AG04449 (cell line): ENCODE data around the gene RNF187.

ENCODE experiments used
- CTCF ChIA-PET: fragments of 350-600 bp; formaldehyde crosslinking; extraction: SDS; loops from one replicate; lab custom pipeline; 2021; ENCODE audit warnings: antibody characterized with exemption; lab: Yijun Ruan, JAX
- POLR2A ChIA-PET: fragments of 400-600, 350-600 bp; formaldehyde crosslinking; extraction: SDS; loops from one replicate; lab custom pipeline; 2020; ENCODE audit warnings: antibody characterized with exemption, inconsistent platforms; lab: Yijun Ruan, JAX
- DNase-seq: peaks from one replicate; pipeline ENCODE4 v3.0.0-alpha.2; 2010; ENCODE audit warnings: low read depth, low spot score
- H3K4me3 ChIP-seq: 2 replicates; pipeline ENCODE4 v1.5.1; 2011; ENCODE audit warnings: low read depth, mild to moderate bottlenecking, control low read depth, low read length
- TF ChIP-seq, protein P1 (sequence below): IDR thresholded peaks from one replicate; pipeline ENCODE4 v1.5.1; 2011; ENCODE audit warnings: mild to moderate bottlenecking, moderate library complexity, low read length, control low read depth, inconsistent platforms; ENCODE audit not compliant: insufficient read depth; ENCODE audit errors: missing control alignments

Gene RNF187

GRCh38 chr1:228494970-228495853, 8.0 kb downstream of the RNF187 start:
- H3K4me3 ChIP-seq: no peak overlapping the region
- ChIA-PET POLR2A (no interaction called here), CTCF (interaction anchor here (0.9 kb wide), 1 partner anchor 20 kb away, joined by 3 read pairs; no protein-coding TSS in a partner anchor)
- no peak for DNase-seq
- TF ChIP-seq, protein P1, sequence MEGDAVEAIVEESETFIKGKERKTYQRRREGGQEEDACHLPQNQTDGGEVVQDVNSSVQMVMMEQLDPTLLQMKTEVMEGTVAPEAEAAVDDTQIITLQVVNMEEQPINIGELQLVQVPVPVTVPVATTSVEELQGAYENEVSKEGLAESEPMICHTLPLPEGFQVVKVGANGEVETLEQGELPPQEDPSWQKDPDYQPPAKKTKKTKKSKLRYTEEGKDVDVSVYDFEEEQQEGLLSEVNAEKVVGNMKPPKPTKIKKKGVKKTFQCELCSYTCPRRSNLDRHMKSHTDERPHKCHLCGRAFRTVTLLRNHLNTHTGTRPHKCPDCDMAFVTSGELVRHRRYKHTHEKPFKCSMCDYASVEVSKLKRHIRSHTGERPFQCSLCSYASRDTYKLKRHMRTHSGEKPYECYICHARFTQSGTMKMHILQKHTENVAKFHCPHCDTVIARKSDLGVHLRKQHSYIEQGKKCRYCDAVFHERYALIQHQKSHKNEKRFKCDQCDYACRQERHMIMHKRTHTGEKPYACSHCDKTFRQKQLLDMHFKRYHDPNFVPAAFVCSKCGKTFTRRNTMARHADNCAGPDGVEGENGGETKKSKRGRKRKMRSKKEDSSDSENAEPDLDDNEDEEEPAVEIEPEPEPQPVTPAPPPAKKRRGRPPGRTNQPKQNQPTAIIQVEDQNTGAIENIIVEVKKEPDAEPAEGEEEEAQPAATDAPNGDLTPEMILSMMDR: no peak

- no peak overlapping the region for H3K4me3 ChIP-seq
- TF ChIP-seq, protein P1: no peak
- ChIA-PET CTCF (no interaction called here), POLR2A (no interaction called here)
- DNase-seq: no peak
These were observed 8.9 kb downstream of the RNF187 start for GRCh38 chr1:228496084-228496483.

GRCh38 chr1:228496494-228496893, 9.3 kb downstream of the RNF187 start:
- TF ChIP-seq, protein P1: no peak
- no peak overlapping the region for H3K4me3 ChIP-seq
- no peak for DNase-seq
- ChIA-PET POLR2A (no interaction called here), CTCF (interaction anchor here (1.2 kb wide), 1 partner anchor 11 kb away, joined by 4 read pairs; no protein-coding TSS in a partner anchor)

GRCh38 chr1:228497206-228497605, 10.0 kb downstream of the RNF187 start:
- ChIA-PET POLR2A (interaction anchor here (0.8 kb wide), 1 partner anchor 8 kb away, joined by 3 read pairs; no protein-coding TSS in a partner anchor), CTCF (interaction anchor here (1.0 to 1.2 kb wide), 3 partner anchors 10 to 331 kb away, joined by 3 to 4 read pairs (median 3); partner anchors contain the start of gene IBA57)
- TF ChIP-seq, protein P1: no peak
- no peak overlapping the region for H3K4me3 ChIP-seq
- DNase-seq: no peak

- POLR2A ChIA-PET: interaction anchor here (0.6 to 0.8 kb wide), 2 partner anchors 8 to 9 kb away, joined by 3 read pairs; no protein-coding TSS in a partner anchor
- H3K4me3 ChIP-seq: no peak overlapping the region
- CTCF ChIA-PET: interaction anchor here (1.0 to 1.2 kb wide), 4 partner anchors 10 to 332 kb away, joined by 3 to 4 read pairs (median 3); partner anchors contain the start of gene IBA57
- DNase-seq: no peak
- TF ChIP-seq, protein P1: no peak
These were observed 10.6 kb downstream of the RNF187 start for GRCh38 chr1:228497817-228498216.

GRCh38 chr1:228500143-228500734, 13.1 kb downstream of the RNF187 start:
- no peak for DNase-seq
- ChIA-PET CTCF (interaction anchor here (0.9 to 2.9 kb wide), 22 partner anchors 8 to 727 kb away, joined by 3 to 57 read pairs (median 4); partner anchors contain the start of gene RNF187), POLR2A (interaction anchor here (0.7 kb wide), 1 partner anchor 8 kb away, joined by 3 read pairs; no protein-coding TSS in a partner anchor)
- no peak overlapping the region for H3K4me3 ChIP-seq
- TF ChIP-seq, protein P1: no peak
